HCT116 (cell line): ENCODE results near the gene ARRDC4. TPM values are rescaled to one million over a fixed set of nuclear protein-coding genes. Genes with fewer than 3 reads are reported as not detected.

Experiments used
- ATAC-seq: fragments of 200-7000 bp; cut with Tn5 transposase; 2 replicates; pipeline ENCODE4 v1.9.1; 2020; ENCODE audit warnings: mild to moderate bottlenecking, moderate library complexity
- BruUV-seq: library from RNA; stranded (reverse); fragments of 400-500 nt; replicated peaks from 2 replicates; lab custom pipeline; 2021; lab: Mats Ljungman, UMichigan
- CTCF ChIA-PET: fragments of 300-600 bp; sonication (Branson Sonifier 250); formaldehyde crosslinking; loops from one replicate; lab custom pipeline; 2021; ENCODE audit warnings: antibody characterized with exemption; lab: Charles Lee
- POLR2A ChIA-PET: fragments of 300-600, 350-600 bp; sonication (Branson Sonifier 250); formaldehyde crosslinking; loops from one replicate; lab custom pipeline; 2021; ENCODE audit warnings: antibody characterized with exemption; lab: Charles Lee
- RAD21 ChIA-PET, 2 experiments: fragments of 300-600 bp; sonication (Branson Sonifier 250); formaldehyde crosslinking; loops; one replicate each; lab custom pipeline; 2023; ENCODE audit warnings: low total read pairs in 2 of 2; ENCODE audit not compliant: uncharacterized antibody in 2 of 2, unreplicated experiment in 2 of 2, low non-redundant PET in 1 of 2; lab: Charles Lee
- DNase-seq: peaks from one replicate; pipeline ENCODE4 v3.0.0-alpha.2; 2010; ENCODE audit warnings: low read depth, low spot score
- H2AFZ ChIP-seq: fragments of 200-600 bp; shearing (Covaris generic), sonication (generic); 2 replicates; pipeline ENCODE4 v1.6.1; 2017; ENCODE audit warnings: low read depth, mixed run types, mixed read lengths, antibody characterized with exemption, low read length; ENCODE audit not compliant: poor library complexity, severe bottlenecking
- H3K27ac ChIP-seq: 2 replicates; pipeline ENCODE4 v1.5.1; 2012; ENCODE audit warnings: low read depth, low read length
- H3K27me3 ChIP-seq: fragments of 200-600 bp; sonication (generic); 2 replicates; pipeline ENCODE4 v1.6.1; 2016; ENCODE audit warnings: mixed run types, low read length, mixed read lengths; ENCODE audit not compliant: insufficient read depth
- H3K36me3 ChIP-seq, 2 experiments: fragments of 200-500 bp in 1 of 2; fragments of 200-600 bp in 1 of 2; sonication (Bioruptor generic) in 1 of 2; sonication (generic) in 1 of 2; 2 replicates each; pipeline versions ENCODE4 v1.5.1 to v1.6.1; 2014 to 2016; ENCODE audit warnings: low read length in 2 of 2, inconsistent platforms in 1 of 2, mixed read lengths in 1 of 2, mixed run types in 1 of 2; ENCODE audit not compliant: insufficient read depth in 2 of 2, control insufficient read depth in 1 of 2
- H3K4me1 ChIP-seq, 2 experiments: fragments of 200-600 bp in 1 of 2; sonication (generic) in 1 of 2; 2 replicates each; pipeline versions ENCODE4 v1.5.1 to v1.6.1; 2012 to 2017; ENCODE audit warnings: low read length in 2 of 2, inconsistent platforms in 1 of 2, mild to moderate bottlenecking in 1 of 2, mixed read lengths in 1 of 2, mixed run types in 1 of 2, moderate library complexity in 1 of 2; ENCODE audit not compliant: insufficient read depth in 2 of 2, control insufficient read depth in 1 of 2
- H3K4me2 ChIP-seq: fragments of 200-600 bp; sonication (generic); 2 replicates; pipeline ENCODE4 v1.6.1; 2017; ENCODE audit warnings: mixed run types, low read length, mixed read lengths
- H3K4me3 ChIP-seq, 2 experiments: fragments of 200-600 bp in 1 of 2; sonication (generic) in 1 of 2; replicated peaks in 1 of 2; 2 replicates each; pipeline ENCODE4 v1.5.1; 2011 to 2016; ENCODE audit warnings: low read length in 2 of 2, control low read depth in 1 of 2, low read depth in 1 of 2, mild to moderate bottlenecking in 1 of 2, mixed read lengths in 1 of 2, mixed run types in 1 of 2
- H3K79me2 ChIP-seq: fragments of 200-600 bp; sonication (generic); 2 replicates; pipeline ENCODE4 v1.6.1; 2017; ENCODE audit warnings: mild to moderate bottlenecking, mixed run types, low read length, moderate library complexity, mixed read lengths; ENCODE audit not compliant: insufficient read depth
- H3K9ac ChIP-seq: fragments of 200-600 bp; sonication (generic); 2 replicates; pipeline ENCODE4 v1.6.1; 2016; ENCODE audit warnings: low read length, mixed read lengths
- H3K9me2 ChIP-seq: fragments of 200-600 bp; sonication (generic), shearing (Covaris generic); 2 replicates; pipeline ENCODE4 v1.6.1; 2017; ENCODE audit warnings: mixed run types, mild to moderate bottlenecking, moderate library complexity; ENCODE audit not compliant: insufficient read depth
- H3K9me3 ChIP-seq, 2 experiments: fragments of 200-500 bp in 1 of 2; fragments of 200-600 bp in 1 of 2; sonication (Bioruptor generic) in 1 of 2; sonication (generic) in 1 of 2; 2 replicates each; pipeline ENCODE4 v1.6.1; 2014 to 2017; ENCODE audit warnings: low read length in 2 of 2, mixed read lengths in 2 of 2, inconsistent platforms in 1 of 2, low read depth in 1 of 2, mild to moderate bottlenecking in 1 of 2, mixed run types in 1 of 2, moderate library complexity in 1 of 2; ENCODE audit not compliant: control insufficient read depth in 1 of 2, insufficient read depth in 1 of 2
- H4K20me1 ChIP-seq: fragments of 200-600 bp; sonication (generic), shearing (Covaris generic); 2 replicates; pipeline ENCODE4 v1.6.1; 2017; ENCODE audit warnings: mixed run types, mild to moderate bottlenecking, moderate library complexity; ENCODE audit not compliant: insufficient read depth
- CEBPB ChIP-seq: IDR thresholded peaks from 2 replicates; pipeline ENCODE4 v1.6.1; 2012; ENCODE audit warnings: low read depth
- CTCF ChIP-seq, 3 experiments: fragments of 200-600 bp in 1 of 3; sonication (generic) in 1 of 3; IDR thresholded peaks in 2 of 3; conservative IDR thresholded peaks in 1 of 3; 2 replicates each; pipeline ENCODE4 v1.5.1; 2012 to 2017; ENCODE audit warnings: low read depth in 2 of 3, low read length in 2 of 3, antibody characterized with exemption in 1 of 3, borderline replicate concordance in 1 of 3, control low read depth in 1 of 3, mild to moderate bottlenecking in 1 of 3, mixed read lengths in 1 of 3, mixed run types in 1 of 3, moderate library complexity in 1 of 3; ENCODE audit not compliant: insufficient read depth in 1 of 3
- MAX ChIP-seq: IDR thresholded peaks from 2 replicates; pipeline ENCODE4 v1.6.1; 2012
- RAD21 ChIP-seq: IDR thresholded peaks from 2 replicates; pipeline ENCODE4 v1.6.1; 2012; ENCODE audit warnings: low read depth, mild to moderate bottlenecking
- intact Hi-C: fragments of 100-400 bp; cut with micrococcal nuclease; formaldehyde crosslinking; loops from 2 replicates; pipeline ENCODE4 v1.10.0; 2022
- total RNA-seq: library from RNA; stranded (reverse); gene quantifications from one replicate; pipeline ENCODE4 v1.2.1, GENCODE V29; 2021; ENCODE audit not compliant: unreplicated experiment

Gene ARRDC4
- total RNA-seq, 1 experiment from 2014 or later, result 19.6 TPM

GRCh38 chr15:97995881-97996603 is 35.5 kb downstream of the ARRDC4 start:
- no peak overlapping the region for H3K9ac ChIP-seq
- DNase-seq (no peak), ATAC-seq (peak; percentile 70)
- H3K4me1 ChIP-seq, result peaks cover 0 to 6% of the 10 kb centered on the region in 2 experiments; a peak in 2 of 4 replicates
- H3K4me3 ChIP-seq, result no peak overlapping the region
- no peak overlapping the region for H3K27ac ChIP-seq
- no peak for TF ChIP-seq CEBPB
- peak in 2 of 3 experiments; percentile 51 to 56; a peak in 4 of 6 replicates for TF ChIP-seq CTCF (IDR thresholded peaks at IDR 0.05 in 2 of 3, conservative IDR thresholded peaks at IDR 0.05 in 1 of 3; ENCODE audit: borderline replicate concordance in 1 of 3, insufficient read depth in 1 of 3, low read depth in 2 of 3, low read length in 2 of 3)
- peak; percentile 47; the same call in 1 of the 2 replicates for TF ChIP-seq MAX
- peak; percentile 27; the same call in 1 of the 2 replicates for TF ChIP-seq RAD21
- no peaks in the 10 kb centered on the region for H3K36me3 ChIP-seq
- no peaks in the 10 kb centered on the region for H3K9me2 ChIP-seq
- ChIA-PET RAD21 (interaction anchor here in 1 of 2 experiments (1.2 kb wide), 1 partner anchor 181 kb away, joined by 4 read pairs; no protein-coding TSS in a partner anchor), CTCF (interaction anchor here (0.7 to 2.4 kb wide), 5 partner anchors 11 to 182 kb away, joined by 3 to 12 read pairs (median 4); no protein-coding TSS in a partner anchor), POLR2A (no interaction called here)
- H3K4me2 ChIP-seq, result no peak overlapping the region
- no peak overlapping the region for H2AFZ ChIP-seq
- no TSS peak for BruUV-seq
- no peaks in the 10 kb centered on the region for H4K20me1 ChIP-seq
- no peaks in the 10 kb centered on the region for H3K79me2 ChIP-seq
- no peaks in the 10 kb centered on the region for H3K9me3 ChIP-seq
- intact Hi-C loops, result no loop called here
- no peaks in the 10 kb centered on the region for H3K27me3 ChIP-seq
